B cell (primary cell): ENCODE results near the gene ANAPC2. TPM values are rescaled to one million over a fixed set of nuclear protein-coding genes. Genes with fewer than 3 reads are reported as not detected.

ENCODE experiments used
- ATAC-seq: fragments of 200-7000 bp; cut with Tn5 transposase; one replicate; pipeline ENCODE4 v1.10.0; 2021; ENCODE audit warnings: low read depth, mild to moderate bottlenecking, moderate number of reproducible peaks, moderate library complexity
- CTCF ChIA-PET: fragments of 350-600 bp; sonication (Branson Sonifier 250); formaldehyde crosslinking; loops from one replicate; lab custom pipeline; 2021; ENCODE audit warnings: antibody characterized with exemption, inconsistent platforms; lab: Charles Lee
- POLR2A ChIA-PET: fragments of 350-600 bp; sonication (Branson Sonifier 250); formaldehyde crosslinking; loops from one replicate; lab custom pipeline; 2021; ENCODE audit warnings: antibody characterized with exemption; lab: Charles Lee
- DNase-seq: peaks from one replicate; pipeline ENCODE4 v3.0.0; 2013
- H2AFZ ChIP-seq: 2 replicates; pipeline ENCODE4 v1.6.1; 2012; ENCODE audit warnings: mild to moderate bottlenecking, low read depth, low read length; ENCODE audit not compliant: insufficient read depth, poor library complexity, severe bottlenecking
- H3K27ac ChIP-seq, 2 donors: 1 replicate in 1 of 2; 2 replicates in 1 of 2; pipeline ENCODE4 v1.5.1; 2012 to 2013; ENCODE audit warnings: low read length in 2 of 2, mild to moderate bottlenecking in 2 of 2, moderate library complexity in 1 of 2
- H3K27me3 ChIP-seq, 4 experiments: fragments of 200-600 bp in 1 of 4; sonication (generic) in 1 of 4; replicated peaks in 1 of 4; 1 replicate in 2 of 4; 2 replicates in 2 of 4; pipeline versions ENCODE4 v1.6.1 to v1.7.0; 2013 to 2016; ENCODE audit warnings: low read length in 3 of 4, mild to moderate bottlenecking in 2 of 4, mixed read lengths in 1 of 4, moderate library complexity in 1 of 4; ENCODE audit not compliant: insufficient read depth in 4 of 4, control insufficient read depth in 3 of 4; ENCODE audit errors: control extremely low read depth in 1 of 4
- H3K36me3 ChIP-seq, 2 experiments: replicated peaks in 1 of 2; 1 replicate in 1 of 2; 2 replicates in 1 of 2; pipeline versions ENCODE4 v1.6.1 to v1.7.1; 2013; ENCODE audit warnings: low read length in 1 of 2; ENCODE audit not compliant: insufficient read depth in 2 of 2, control insufficient read depth in 1 of 2; ENCODE audit errors: control extremely low read depth in 1 of 2, extremely low read depth in 1 of 2
- H3K4me1 ChIP-seq, 2 donors: fragments of 200-600 bp in 1 of 2; sonication (generic) in 1 of 2; 1 replicate in 1 of 2; 2 replicates in 1 of 2; pipeline versions ENCODE4 v1.5.1 to v1.6.1; 2013 to 2017; ENCODE audit warnings: low read length in 2 of 2; ENCODE audit not compliant: control insufficient read depth in 2 of 2, insufficient read depth in 2 of 2
- H3K4me2 ChIP-seq: replicated peaks from 2 replicates; pipeline ENCODE3; 2012; ENCODE audit warnings: mild to moderate bottlenecking, low read depth, low read length; ENCODE audit not compliant: poor library complexity, severe bottlenecking
- H3K4me3 ChIP-seq, 5 experiments: fragments of 200-600 bp in 1 of 5; sonication (generic) in 1 of 5; 1 replicate in 3 of 5; 2 replicates in 2 of 5; pipeline versions ENCODE4 v1.5.1 to v1.7.0; 2011 to 2016; ENCODE audit warnings: low read length in 4 of 5, mild to moderate bottlenecking in 4 of 5, low read depth in 2 of 5, control low read depth in 1 of 5, moderate library complexity in 1 of 5; ENCODE audit not compliant: insufficient read depth in 1 of 5; ENCODE audit errors: control extremely low read depth in 1 of 5, extremely low read depth in 1 of 5
- H3K79me2 ChIP-seq: fragments of 200-600 bp; sonication (generic); one replicate; pipeline ENCODE4 v1.6.0; 2016; ENCODE audit warnings: low read length; ENCODE audit not compliant: control insufficient read depth, insufficient read depth
- H3K9ac ChIP-seq: fragments of 200-600 bp; sonication (generic); 2 replicates; pipeline ENCODE4 v1.6.1; 2017; ENCODE audit warnings: mild to moderate bottlenecking, low read length, moderate library complexity
- H3K9me3 ChIP-seq, 3 donors: one replicate each; pipeline versions ENCODE4 v1.6.1 to v1.7.1; 2013; ENCODE audit warnings: low read length in 2 of 3; ENCODE audit not compliant: control insufficient read depth in 2 of 3, insufficient read depth in 1 of 3; ENCODE audit errors: control extremely low read depth in 1 of 3
- H4K20me1 ChIP-seq: 2 replicates; pipeline ENCODE4 v1.6.0; 2012; ENCODE audit warnings: mild to moderate bottlenecking, low read length; ENCODE audit not compliant: insufficient read depth, control insufficient read depth, poor library complexity, severe bottlenecking
- H3K27ac Mint-ChIP-seq: one replicate; pipeline ENCODE4 v1.8.0; 2021; ENCODE audit warnings: mixed read lengths
- H3K27me3 Mint-ChIP-seq: one replicate; pipeline ENCODE4 v1.8.0; 2021; ENCODE audit warnings: mixed read lengths
- H3K4me1 Mint-ChIP-seq: one replicate; pipeline ENCODE4 v1.8.0; 2021; ENCODE audit warnings: mixed read lengths
- H3K4me3 Mint-ChIP-seq: one replicate; pipeline ENCODE4 v1.8.0; 2021; ENCODE audit warnings: mixed read lengths
- H3K9me3 Mint-ChIP-seq: one replicate; pipeline ENCODE4 v1.8.0; 2022; ENCODE audit warnings: mixed read lengths; ENCODE audit not compliant: insufficient read depth
- EZH2 ChIP-seq: IDR thresholded peaks from 2 replicates; pipeline ENCODE4 v1.6.1; 2012; ENCODE audit warnings: borderline replicate concordance, low read depth, mild to moderate bottlenecking, moderate library complexity, low read length; ENCODE audit not compliant: insufficient read depth, poor library complexity, severe bottlenecking
- WGBS: methylation state at CpG from one replicate; pipeline ENCODE4 v1.1.5; 2013; ENCODE audit warnings: missing lambda C conversion rate; ENCODE audit not compliant: insufficient coverage; 5-methylcytosine and 5-hydroxymethylcytosine counted together
- intact Hi-C: fragments of 100-400 bp; cut with micrococcal nuclease; formaldehyde crosslinking; loops from one replicate; pipeline ENCODE4 v1.10.0; 2022
- polyA plus RNA-seq: library from polyadenylated mRNA; depleted of rRNA; stranded (reverse); fragments of >200 nt; gene quantifications from 2 replicates; pipeline ENCODE4 v1.2.3, GENCODE V29; 2012
- total RNA-seq, 2 donors: library from RNA; stranded (reverse); fragments of 120-200 nt in 1 of 2; gene quantifications; 1 replicate in 1 of 2; 2 replicates in 1 of 2; pipeline versions ENCODE4 v1.2.3 to v1.2.4, GENCODE V29; 2013 to 2022
- TF ChIP-seq, protein P1 (sequence below): fragments of 200-600 bp; IDR thresholded peaks from one replicate; pipeline ENCODE4 v1.8.0; 2022; ENCODE audit warnings: antibody characterized with exemption, mild to moderate bottlenecking

The ANAPC2 gene
- total and polyA plus RNA-seq, 2 donors (not counting 1 experiment from before 2014, with no cell fraction given): 121 to 127 TPM

DNA sequence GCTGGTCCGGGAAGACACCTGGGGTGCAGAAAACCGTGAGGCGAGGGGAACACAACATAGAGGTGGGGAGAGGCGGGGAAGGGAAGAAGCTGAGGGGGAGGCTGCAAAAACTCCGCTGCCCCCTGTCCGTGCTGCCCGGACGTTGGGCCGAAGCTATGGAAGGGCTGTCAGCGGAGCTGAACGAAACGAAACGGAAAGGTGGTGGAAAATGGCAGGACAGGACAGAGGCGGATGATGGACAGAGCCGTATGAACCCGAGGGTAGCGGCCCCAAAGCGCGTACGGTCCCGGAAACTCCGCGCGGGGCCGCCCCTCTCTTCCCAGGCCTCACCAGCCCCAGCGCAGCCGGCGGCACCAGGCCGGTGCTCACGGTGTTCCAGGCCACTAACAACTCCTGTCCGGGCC, 272 bp downstream of the ANAPC2 start:
- CTCF ChIA-PET: interaction anchor here (1.1 to 4.0 kb wide), 8 partner anchors 9 to 99 kb away, joined by 3 to 42 read pairs (median 8); partner anchors contain the start of genes CYSRT1, RNF224, TPRN and TUBB4B
- Histone ChIP-seq H3K4me3 (peak overlapping the region; percentile 50 to 99 (median 98)), H3K27me3 (no peaks in the 10 kb centered on the region), H3K79me2 (peaks cover 78% of the 10 kb centered on the region), H3K4me1 (peaks cover 26 to 40% of the 10 kb centered on the region in 2 donors), H3K36me3 (peaks cover 0 to 49% of the 10 kb centered on the region in 2 experiments), H2AFZ (peak overlapping the region; percentile 88), H3K4me2 (peak overlapping the region; percentile 95), H3K27ac (peak overlapping the region; percentile 78 to 90), H4K20me1 (peaks cover 61% of the 10 kb centered on the region), H3K9ac (peak overlapping the region; percentile 94), H3K9me3 (peaks cover 0 to 3% (median 0%) of the 10 kb centered on the region in 3 donors)
- TF ChIP-seq EZH2: no peak
- TF ChIP-seq, protein P1, sequence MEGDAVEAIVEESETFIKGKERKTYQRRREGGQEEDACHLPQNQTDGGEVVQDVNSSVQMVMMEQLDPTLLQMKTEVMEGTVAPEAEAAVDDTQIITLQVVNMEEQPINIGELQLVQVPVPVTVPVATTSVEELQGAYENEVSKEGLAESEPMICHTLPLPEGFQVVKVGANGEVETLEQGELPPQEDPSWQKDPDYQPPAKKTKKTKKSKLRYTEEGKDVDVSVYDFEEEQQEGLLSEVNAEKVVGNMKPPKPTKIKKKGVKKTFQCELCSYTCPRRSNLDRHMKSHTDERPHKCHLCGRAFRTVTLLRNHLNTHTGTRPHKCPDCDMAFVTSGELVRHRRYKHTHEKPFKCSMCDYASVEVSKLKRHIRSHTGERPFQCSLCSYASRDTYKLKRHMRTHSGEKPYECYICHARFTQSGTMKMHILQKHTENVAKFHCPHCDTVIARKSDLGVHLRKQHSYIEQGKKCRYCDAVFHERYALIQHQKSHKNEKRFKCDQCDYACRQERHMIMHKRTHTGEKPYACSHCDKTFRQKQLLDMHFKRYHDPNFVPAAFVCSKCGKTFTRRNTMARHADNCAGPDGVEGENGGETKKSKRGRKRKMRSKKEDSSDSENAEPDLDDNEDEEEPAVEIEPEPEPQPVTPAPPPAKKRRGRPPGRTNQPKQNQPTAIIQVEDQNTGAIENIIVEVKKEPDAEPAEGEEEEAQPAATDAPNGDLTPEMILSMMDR: no peak
- POLR2A ChIA-PET: interaction anchor here (1.1 to 2.7 kb wide), 6 partner anchors 11 to 89 kb away, joined by 3 to 21 read pairs (median 8); partner anchors contain the start of genes RNF208 and TOR4A
- WGBS: under 1% methylated on average over 30 of the region's 31 CpGs
- intact Hi-C loops: loop anchor here (1.0 to 5.0 kb wide), 6 partner anchors 12 to 61 kb away; partner anchors contain the start of genes NDOR1, RNF224, TMEM203 and TPRN
- no peaks in the 10 kb centered on the region for H3K9me3 Mint-ChIP-seq
- ATAC-seq (no peak), DNase-seq (no peak)
- H3K27me3 Mint-ChIP-seq: no peaks in the 10 kb centered on the region
- peaks cover 36% of the 10 kb centered on the region for H3K4me1 Mint-ChIP-seq
- peak overlapping the region; percentile 96 for H3K4me3 Mint-ChIP-seq
- peak overlapping the region; percentile 95 for H3K27ac Mint-ChIP-seq

DNA sequence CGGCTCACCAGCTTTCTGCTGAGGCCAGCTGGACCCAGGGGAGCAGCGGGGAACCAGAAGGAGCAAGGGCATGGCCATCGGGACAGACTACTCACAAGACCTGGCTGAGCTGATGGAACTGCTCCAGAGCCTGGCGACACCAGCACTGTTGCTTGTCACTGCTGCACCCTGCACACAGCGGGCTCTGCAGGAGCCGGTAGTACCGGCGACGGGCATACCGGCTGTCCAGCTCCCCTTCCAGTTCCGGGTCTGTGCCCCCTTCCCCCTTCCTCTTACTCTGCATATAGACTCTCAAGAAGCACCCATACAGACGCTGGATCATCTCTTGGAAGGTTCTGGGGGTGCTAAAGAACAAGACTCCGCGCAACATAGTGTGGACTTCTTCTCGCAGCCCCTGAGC, 974 bp downstream of the ANAPC2 start:
- peak overlapping the region; percentile 96 for H3K4me3 Mint-ChIP-seq
- CTCF ChIA-PET: interaction anchor here (2.8 to 4.0 kb wide), 3 partner anchors 15 to 50 kb away, joined by 13 to 42 read pairs (median 22); partner anchors contain the start of genes CYSRT1, RNF224 and TPRN
- intact Hi-C loops: loop anchor here (5.0 kb wide), 1 partner anchor 60 kb away; no protein-coding TSS in a partner anchor

More for the DNA sequence above, 974 bp downstream of the ANAPC2 start:
- Histone ChIP-seq H3K27me3 (no peaks in the 10 kb centered on the region), H3K9ac (peak overlapping the region; percentile 94), H3K4me1 (peaks cover 26 to 40% of the 10 kb centered on the region in 2 donors), H4K20me1 (peaks cover 66% of the 10 kb centered on the region), H2AFZ (no peak overlapping the region), H3K4me2 (peak overlapping the region; percentile 95), H3K9me3 (peaks cover 0 to 3% (median 0%) of the 10 kb centered on the region in 3 donors), H3K4me3 (peak overlapping the region; percentile 50 to 99 (median 98)), H3K79me2 (peaks cover 71% of the 10 kb centered on the region), H3K27ac (peak overlapping the region in 1 of 2 donors; percentile 90), H3K36me3 (peaks cover 0 to 56% of the 10 kb centered on the region in 2 experiments)
- ATAC-seq: no peak
- Mint-ChIP-seq H3K9me3 (no peaks in the 10 kb centered on the region), H3K27ac (peak overlapping the region; percentile 95), H3K4me1 (peaks cover 36% of the 10 kb centered on the region), H3K27me3 (no peaks in the 10 kb centered on the region)
- no peak for TF ChIP-seq EZH2
- TF ChIP-seq, protein P1: no peak
- 86% methylated on average over 15 of the region's 15 CpGs for WGBS
- POLR2A ChIA-PET: interaction anchor here (0.5 to 2.7 kb wide), 4 partner anchors 11 to 188 kb away, joined by 3 to 21 read pairs (median 12); partner anchors contain the start of gene RNF208
- DNase-seq: no peak
